Naive thymus-derived CD4-positive, alpha-beta T cell (primary cell): Measurements from ENCODE around the gene CDHR3. TPM values are rescaled to one million over a fixed set of nuclear protein-coding genes. Genes with fewer than 3 reads are reported as not detected.

Source experiments
- ATAC-seq: fragments of 150-1000 bp; cut with Tn5 transposase; 2 replicates; pipeline ENCODE4 v1.10.0; 2021; ENCODE audit warnings: mild to moderate bottlenecking, moderate library complexity
- CTCF ChIA-PET: fragments of 350-600 bp; sonication (Branson Sonifier 250); formaldehyde crosslinking; loops from one replicate; lab custom pipeline; 2021; ENCODE audit warnings: antibody characterized with exemption; lab: Charles Lee
- POLR2A ChIA-PET: fragments of 350-600 bp; sonication (Branson Sonifier 250); formaldehyde crosslinking; loops from one replicate; lab custom pipeline; 2021; ENCODE audit warnings: antibody characterized with exemption, inconsistent platforms; lab: Charles Lee
- DNase-seq, 9 donors: peaks; one replicate each; pipeline versions ENCODE4 v3.0.0 to v3.0.0-alpha.2; 2020 to 2022; ENCODE audit warnings: mixed read lengths in 1 of 9
- H3K27ac ChIP-seq: one replicate; pipeline ENCODE4 v1.7.0; 2013; ENCODE audit warnings: mild to moderate bottlenecking, low read depth, low read length, moderate library complexity
- H3K27me3 ChIP-seq, 2 donors: one replicate each; pipeline ENCODE4 v1.7.0; 2013; ENCODE audit warnings: low read length in 2 of 2, mild to moderate bottlenecking in 2 of 2, moderate library complexity in 2 of 2; ENCODE audit not compliant: control insufficient read depth in 2 of 2, insufficient read depth in 2 of 2
- H3K36me3 ChIP-seq, 3 experiments: 1 replicate in 2 of 3; 2 replicates in 1 of 3; pipeline ENCODE4 v1.7.0; 2013; ENCODE audit warnings: low read length in 3 of 3, mild to moderate bottlenecking in 3 of 3, moderate library complexity in 1 of 3; ENCODE audit not compliant: insufficient read depth in 3 of 3, control insufficient read depth in 2 of 3
- H3K4me1 ChIP-seq, 2 donors: one replicate each; pipeline ENCODE4 v1.7.0; 2013; ENCODE audit warnings: low read length in 2 of 2, mild to moderate bottlenecking in 2 of 2, moderate library complexity in 1 of 2; ENCODE audit not compliant: control insufficient read depth in 2 of 2, insufficient read depth in 2 of 2
- H3K4me3 ChIP-seq: 2 replicates; pipeline ENCODE4 v1.7.0; 2013; ENCODE audit warnings: mild to moderate bottlenecking, low read length
- H3K9me3 ChIP-seq, 3 experiments: 1 replicate in 2 of 3; 2 replicates in 1 of 3; pipeline ENCODE4 v1.7.0; 2013; ENCODE audit warnings: low read length in 3 of 3; ENCODE audit not compliant: control insufficient read depth in 2 of 3
- H3K27ac Mint-ChIP-seq, 9 donors: one replicate each; pipeline ENCODE4 v1.8.0; 2020 to 2022; ENCODE audit warnings: mixed read lengths in 9 of 9, mild to moderate bottlenecking in 8 of 9, moderate library complexity in 5 of 9, inconsistent platforms in 2 of 9
- H3K27me3 Mint-ChIP-seq, 5 donors: one replicate each; pipeline ENCODE4 v1.8.0; 2021 to 2022; ENCODE audit warnings: mixed read lengths in 5 of 5, mild to moderate bottlenecking in 1 of 5
- H3K36me3 Mint-ChIP-seq, 5 donors: one replicate each; pipeline ENCODE4 v1.8.0; 2020 to 2022; ENCODE audit warnings: mixed read lengths in 5 of 5, mild to moderate bottlenecking in 3 of 5, inconsistent platforms in 1 of 5
- H3K4me1 Mint-ChIP-seq, 7 donors: one replicate each; pipeline ENCODE4 v1.8.0; 2020 to 2022; ENCODE audit warnings: mixed read lengths in 7 of 7, mild to moderate bottlenecking in 3 of 7, inconsistent platforms in 1 of 7
- H3K4me3 Mint-ChIP-seq, 10 donors: one replicate each; pipeline ENCODE4 v1.8.0; 2020 to 2022; ENCODE audit warnings: mild to moderate bottlenecking in 10 of 10, mixed read lengths in 10 of 10, moderate library complexity in 6 of 10, inconsistent platforms in 2 of 10
- H3K9me3 Mint-ChIP-seq, 11 donors: one replicate each; pipeline ENCODE4 v1.8.0; 2020 to 2022; ENCODE audit warnings: mixed read lengths in 11 of 11, mild to moderate bottlenecking in 4 of 11, inconsistent platforms in 1 of 11, moderate library complexity in 1 of 11
- intact Hi-C, 2 donors: fragments of 100-400 bp; cut with micrococcal nuclease; formaldehyde crosslinking; loops; one replicate each; pipeline ENCODE4 v1.15.1; 2023
- polyA plus RNA-seq, 2 donors: library from polyadenylated mRNA; unstranded; fragments of 300-500 nt; fragmentation: Illumina TruSeq; gene quantifications; one replicate each; pipeline ENCODE4 v1.2.3, GENCODE V29; 2021
- total RNA-seq, 6 experiments: library from RNA in 5 of 6; stranded (reverse) in 5 of 6; gene quantifications; 1 replicate in 5 of 6; 2 replicates in 1 of 6; pipeline ENCODE4 v1.2.3 and lab custom pipeline; 2021 to 2026

CDHR3 gene
- total and polyA plus RNA-seq, 7 experiments from 2014 or later: 1.1 to 14.0 (median 6.5) TPM

- peaks cover 0 to 2% (median 0%) of the 10 kb centered on the region in 11 donors for H3K9me3 Mint-ChIP-seq
- H3K27ac ChIP-seq: no peak overlapping the region
- ChIA-PET POLR2A (interaction anchor here (1.5 kb wide), 1 partner anchor 19 kb away, joined by 3 read pairs; no protein-coding TSS in a partner anchor), CTCF (interaction anchor here (0.6 to 1.2 kb wide), 4 partner anchors 13 to 586 kb away, joined by 3 to 5 read pairs (median 4); no protein-coding TSS in a partner anchor)
- ATAC-seq: no peak
- H3K4me1 ChIP-seq: peaks cover 0 to 24% of the 10 kb centered on the region in 2 donors
- H3K4me3 Mint-ChIP-seq: no peak overlapping the region
- no peaks in the 10 kb centered on the region for H3K27me3 ChIP-seq
- H3K36me3 ChIP-seq: no peaks in the 10 kb centered on the region
- peak overlapping the region in 1 of 9 donors; percentile 62 for H3K27ac Mint-ChIP-seq
- no peak for DNase-seq
- H3K4me1 Mint-ChIP-seq: peaks cover 7 to 73% (median 38%) of the 10 kb centered on the region in 7 donors
- H3K27me3 Mint-ChIP-seq: peaks cover 0 to 36% (median 0%) of the 10 kb centered on the region in 5 donors
- intact Hi-C loops: no loop called here
- H3K4me3 ChIP-seq: no peak overlapping the region
- no peaks in the 10 kb centered on the region for H3K9me3 ChIP-seq
- no peaks in the 10 kb centered on the region for H3K36me3 Mint-ChIP-seq
Measured at GRCh38 chr7:106035568-106035967, 72.5 kb downstream of the CDHR3 start.

GRCh38 chr7:106036004-106036403, 72.9 kb downstream of the CDHR3 start:
- intact Hi-C loops: no loop called here
- Histone ChIP-seq H3K9me3 (no peaks in the 10 kb centered on the region), H3K36me3 (no peaks in the 10 kb centered on the region), H3K4me1 (peaks cover 0 to 24% of the 10 kb centered on the region in 2 donors), H3K27ac (no peak overlapping the region), H3K27me3 (no peaks in the 10 kb centered on the region), H3K4me3 (no peak overlapping the region)
- ATAC-seq (no peak), DNase-seq (no peak)
- Mint-ChIP-seq H3K36me3 (no peaks in the 10 kb centered on the region), H3K4me3 (no peak overlapping the region), H3K27me3 (peaks cover 0 to 36% (median 0%) of the 10 kb centered on the region in 5 donors), H3K4me1 (peaks cover 10 to 73% (median 38%) of the 10 kb centered on the region in 7 donors), H3K9me3 (peaks cover 0 to 2% (median 0%) of the 10 kb centered on the region in 11 donors), H3K27ac (no peak overlapping the region)
- POLR2A ChIA-PET: interaction anchor here (1.3 kb wide), 1 partner anchor 13 kb away, joined by 3 read pairs; no protein-coding TSS in a partner anchor
- CTCF ChIA-PET: interaction anchor here (1.0 to 2.0 kb wide), 3 partner anchors 22 to 379 kb away, joined by 3 to 11 read pairs (median 4); no protein-coding TSS in a partner anchor

GRCh38 chr7:106037489-106038176, 74.6 kb downstream of the CDHR3 start:
- intact Hi-C loops: no loop called here
- H3K36me3 Mint-ChIP-seq: no peaks in the 10 kb centered on the region
- no peak for DNase-seq
- Histone ChIP-seq H3K9me3 (no peaks in the 10 kb centered on the region), H3K27ac (no peak overlapping the region), H3K4me3 (no peak overlapping the region), H3K36me3 (no peaks in the 10 kb centered on the region), H3K4me1 (peaks cover 4 to 32% of the 10 kb centered on the region in 2 donors), H3K27me3 (no peaks in the 10 kb centered on the region)
- peaks cover 14 to 75% (median 42%) of the 10 kb centered on the region in 7 donors for H3K4me1 Mint-ChIP-seq
- POLR2A ChIA-PET: interaction anchor here (0.6 to 1.4 kb wide), 4 partner anchors 18 to 66 kb away, joined by 3 to 4 read pairs (median 4); no protein-coding TSS in a partner anchor
- H3K27me3 Mint-ChIP-seq: peaks cover 0 to 32% (median 0%) of the 10 kb centered on the region in 5 donors
- no peak for ATAC-seq
- peak overlapping the region in 2 of 9 donors; percentile 51 to 52 for H3K27ac Mint-ChIP-seq
- H3K4me3 Mint-ChIP-seq: no peak overlapping the region
- peaks cover 0 to 2% (median 0%) of the 10 kb centered on the region in 11 donors for H3K9me3 Mint-ChIP-seq
- CTCF ChIA-PET: interaction anchor here (0.7 to 2.0 kb wide), 7 partner anchors 24 to 346 kb away, joined by 3 to 11 read pairs (median 3); no protein-coding TSS in a partner anchor

- ChIA-PET CTCF (interaction anchor here (0.7 to 5.3 kb wide), 4 partner anchors 12 to 279 kb away, joined by 3 to 85 read pairs (median 4); no protein-coding TSS in a partner anchor), POLR2A (interaction anchor here (0.7 to 0.8 kb wide), 2 partner anchors 15 to 274 kb away, joined by 3 read pairs; no protein-coding TSS in a partner anchor)
- Histone ChIP-seq H3K4me3 (no peak overlapping the region), H3K9me3 (no peaks in the 10 kb centered on the region), H3K36me3 (no peaks in the 10 kb centered on the region), H3K27ac (no peak overlapping the region), H3K27me3 (no peaks in the 10 kb centered on the region), H3K4me1 (peaks cover 5 to 33% of the 10 kb centered on the region in 2 donors)
- Mint-ChIP-seq H3K4me3 (no peak overlapping the region), H3K27me3 (peaks cover 0 to 27% (median 0%) of the 10 kb centered on the region in 5 donors), H3K27ac (peak overlapping the region in 6 of 9 donors; percentile 4 to 90 (median 52)), H3K4me1 (peaks cover 18 to 72% (median 46%) of the 10 kb centered on the region in 7 donors), H3K9me3 (no peaks in the 10 kb centered on the region), H3K36me3 (no peaks in the 10 kb centered on the region)
- DNase-seq (no peak), ATAC-seq (no peak)
- intact Hi-C loops: no loop called here
Measured at GRCh38 chr7:106038289-106038688, 75.2 kb downstream of the CDHR3 start.

GRCh38 chr7:106038916-106039315, 75.9 kb downstream of the CDHR3 start:
- peaks cover 5 to 33% of the 10 kb centered on the region in 2 donors for H3K4me1 ChIP-seq
- Mint-ChIP-seq H3K36me3 (no peaks in the 10 kb centered on the region), H3K9me3 (no peaks in the 10 kb centered on the region), H3K4me3 (no peak overlapping the region), H3K27ac (peak overlapping the region in 1 of 9 donors; percentile 69), H3K27me3 (peaks cover 0 to 31% (median 0%) of the 10 kb centered on the region in 5 donors), H3K4me1 (peaks cover 18 to 72% (median 46%) of the 10 kb centered on the region in 7 donors)
- no peaks in the 10 kb centered on the region for H3K36me3 ChIP-seq
- H3K27me3 ChIP-seq: no peaks in the 10 kb centered on the region
- no peaks in the 10 kb centered on the region for H3K9me3 ChIP-seq
- CTCF ChIA-PET: interaction anchor here (0.6 to 5.3 kb wide), 4 partner anchors 13 to 381 kb away, joined by 3 to 85 read pairs (median 5); no protein-coding TSS in a partner anchor
- no peak overlapping the region for H3K27ac ChIP-seq
- DNase-seq (no peak), ATAC-seq (no peak)
- no peak overlapping the region for H3K4me3 ChIP-seq
- intact Hi-C loops: no loop called here
- POLR2A ChIA-PET: interaction anchor here (0.7 to 0.8 kb wide), 2 partner anchors 16 to 275 kb away, joined by 3 read pairs; no protein-coding TSS in a partner anchor

GRCh38 chr7:106039486-106040060, 76.5 kb downstream of the CDHR3 start:
- peaks cover 18 to 66% (median 41%) of the 10 kb centered on the region in 7 donors for H3K4me1 Mint-ChIP-seq
- POLR2A ChIA-PET: interaction anchor here (1.3 to 3.2 kb wide), 3 partner anchors 16 to 26 kb away, joined by 3 to 19 read pairs (median 5); no protein-coding TSS in a partner anchor
- H3K9me3 Mint-ChIP-seq: no peaks in the 10 kb centered on the region
- CTCF ChIA-PET: interaction anchor here (0.7 to 8.1 kb wide), 7 partner anchors 14 to 382 kb away, joined by 3 to 107 read pairs (median 4); no protein-coding TSS in a partner anchor
- no peak overlapping the region for H3K27ac ChIP-seq
- H3K9me3 ChIP-seq: no peaks in the 10 kb centered on the region
- H3K4me3 ChIP-seq: no peak overlapping the region
- DNase-seq (no peak), ATAC-seq (no peak)
- H3K27me3 Mint-ChIP-seq: peaks cover 0 to 35% (median 0%) of the 10 kb centered on the region in 5 donors
- H3K27me3 ChIP-seq: no peaks in the 10 kb centered on the region
- no peaks in the 10 kb centered on the region for H3K36me3 Mint-ChIP-seq
- H3K36me3 ChIP-seq: no peaks in the 10 kb centered on the region
- H3K4me1 ChIP-seq: peaks cover 5 to 33% of the 10 kb centered on the region in 2 donors
- no peak overlapping the region for H3K4me3 Mint-ChIP-seq
- intact Hi-C loops: loop anchor here (5.0 kb wide), 3 partner anchors 107 to 517 kb away; partner anchors contain the start of gene PUS7 (in 1 of the 2)
- H3K27ac Mint-ChIP-seq: peak overlapping the region in 1 of 9 donors; percentile 70
